ENCODE data around the gene TRABD2B. TPM values are rescaled to one million over a fixed set of nuclear protein-coding genes. Genes with fewer than 3 reads are reported as not detected.

The TRABD2B gene
- total RNA-seq, 2 experiments from 2014 or later: not detected

- CTCF ChIA-PET: interaction anchor here (1.7 to 9.8 kb wide), 3 partner anchors 14 to 325 kb away, joined by 7 to 123 read pairs (median 10); partner anchors contain the start of gene FOXD2
- intact Hi-C loops (cut with micrococcal nuclease): loop anchor here (5.0 kb wide), 1 partner anchor 521 kb away; the partner anchor contains the start of gene PDZK1IP1
These were observed 283.7 kb downstream of the TRABD2B start for GRCh38 chr1:47713333-47713953.

GRCh38 chr1:47712596-47713299 lies 284.4 kb downstream of the TRABD2B start:
- H3K4me3 Mint-ChIP-seq: no peak overlapping the region
- H3K36me3 Mint-ChIP-seq (ENCODE audit: low read depth): no peaks in the 10 kb centered on the region
- DNase-seq: no peak
- peaks cover 3% of the 10 kb centered on the region for H3K4me1 Mint-ChIP-seq (ENCODE audit: low read depth)
- peaks cover 69% of the 10 kb centered on the region for H3K27me3 Mint-ChIP-seq (ENCODE audit: low read depth)
- intact Hi-C loops (cut with micrococcal nuclease): loop anchor here (5.0 kb wide), 1 partner anchor 520 kb away; the partner anchor contains the start of gene PDZK1IP1
- no peak overlapping the region for H3K27ac Mint-ChIP-seq
- CTCF ChIA-PET: interaction anchor here (1.7 to 9.8 kb wide), 3 partner anchors 14 to 325 kb away, joined by 7 to 123 read pairs (median 10); partner anchors contain the start of gene FOXD2
- no peaks in the 10 kb centered on the region for H3K9me3 Mint-ChIP-seq

More at GRCh38 chr1:47713333-47713953, 283.7 kb downstream of the TRABD2B start:
- Mint-ChIP-seq H3K36me3 (ENCODE audit: low read depth) (no peaks in the 10 kb centered on the region), H3K27ac (no peak overlapping the region), H3K4me3 (no peak overlapping the region), H3K27me3 (ENCODE audit: low read depth) (peaks cover 68% of the 10 kb centered on the region), H3K4me1 (ENCODE audit: low read depth) (peaks cover 3% of the 10 kb centered on the region), H3K9me3 (no peaks in the 10 kb centered on the region)
- no peak for DNase-seq

GRCh38 chr1:47711848-47712492 lies 285.2 kb downstream of the TRABD2B start:
- CTCF ChIA-PET: interaction anchor here (0.8 to 9.8 kb wide), 7 partner anchors 15 to 324 kb away, joined by 3 to 123 read pairs (median 9); partner anchors contain the start of gene FOXD2
- intact Hi-C loops (cut with micrococcal nuclease): loop anchor here (5.0 kb wide), 1 partner anchor 520 kb away; the partner anchor contains the start of gene PDZK1IP1
- peaks cover 69% of the 10 kb centered on the region for H3K27me3 Mint-ChIP-seq (ENCODE audit: low read depth)
- no peak overlapping the region for H3K27ac Mint-ChIP-seq
- H3K9me3 Mint-ChIP-seq: no peaks in the 10 kb centered on the region
- DNase-seq: no peak
- H3K4me1 Mint-ChIP-seq (ENCODE audit: low read depth): peaks cover 3% of the 10 kb centered on the region
- no peaks in the 10 kb centered on the region for H3K36me3 Mint-ChIP-seq (ENCODE audit: low read depth)
- no peak overlapping the region for H3K4me3 Mint-ChIP-seq

- CTCF ChIA-PET: interaction anchor here (0.8 to 9.8 kb wide), 10 partner anchors 15 to 523 kb away, joined by 3 to 123 read pairs (median 6); partner anchors contain the start of gene FOXD2
- H3K9me3 Mint-ChIP-seq: no peaks in the 10 kb centered on the region
- H3K4me3 Mint-ChIP-seq: no peak overlapping the region
- peaks cover 3% of the 10 kb centered on the region for H3K4me1 Mint-ChIP-seq (ENCODE audit: low read depth)
- DNase-seq: no peak
- H3K36me3 Mint-ChIP-seq (ENCODE audit: low read depth): no peaks in the 10 kb centered on the region
- no peak overlapping the region for H3K27ac Mint-ChIP-seq
- H3K27me3 Mint-ChIP-seq (ENCODE audit: low read depth): peaks cover 69% of the 10 kb centered on the region
- intact Hi-C loops (cut with micrococcal nuclease): loop anchor here (5.0 kb wide), 1 partner anchor 519 kb away; the partner anchor contains the start of gene PDZK1IP1
These were observed 285.9 kb downstream of the TRABD2B start for GRCh38 chr1:47711184-47711847.

Other genes starting within 250 kb of the TRABD2B start
- not detected for gene SLC5A9, start 225.3 kb upstream of the TRABD2B start, total RNA-seq